Measurements from ENCODE around the gene PHLPP2.
"Not testable (repeated sequence)": the region's sequence is repeated elsewhere in the genome, so short reads cannot be mapped to it uniquely, and the experiment has no call there.

Gene PHLPP2

DNA sequence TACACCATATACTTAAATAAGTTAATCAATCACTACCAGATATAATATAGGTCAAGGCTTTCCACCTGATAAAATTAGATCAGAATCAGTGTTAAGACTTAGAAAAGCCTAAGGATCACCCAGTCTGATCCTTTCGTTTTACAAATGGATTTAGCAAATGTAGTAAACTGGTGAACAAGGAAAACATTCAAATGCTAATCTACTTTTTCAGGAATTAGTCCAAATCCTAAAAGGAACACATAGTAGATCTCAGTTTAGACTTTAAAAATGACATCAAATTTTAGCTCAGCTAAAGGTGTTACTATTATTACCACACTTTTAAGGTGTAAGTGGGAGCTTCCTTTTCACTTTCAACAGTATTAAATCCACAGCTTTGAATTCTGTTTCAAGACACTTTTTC lies 12.0 kb downstream of the PHLPP2 start:
- no peak for DNase-seq (ENCODE audit: low read depth)

DNA sequence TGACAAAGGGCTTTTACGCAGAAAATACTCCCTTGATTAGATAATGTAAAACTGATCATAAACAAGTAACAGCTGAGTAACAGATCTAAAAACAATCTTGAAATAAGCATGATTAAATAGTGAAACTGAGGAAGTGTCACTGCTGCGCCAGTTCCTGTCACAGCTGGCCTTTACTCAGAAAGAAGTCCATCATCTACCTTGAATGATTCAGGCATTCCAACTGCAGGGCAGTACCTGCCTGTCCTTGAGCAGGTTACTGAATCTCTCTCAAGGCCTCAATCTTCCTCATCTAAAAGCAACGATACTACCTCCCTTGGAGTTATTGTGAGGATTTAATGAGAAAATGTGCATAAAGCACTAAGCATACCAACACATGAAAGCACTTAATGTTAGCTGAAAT lies 12.7 kb downstream of the PHLPP2 start:
- DNase-seq (ENCODE audit: low read depth): no peak

DNA sequence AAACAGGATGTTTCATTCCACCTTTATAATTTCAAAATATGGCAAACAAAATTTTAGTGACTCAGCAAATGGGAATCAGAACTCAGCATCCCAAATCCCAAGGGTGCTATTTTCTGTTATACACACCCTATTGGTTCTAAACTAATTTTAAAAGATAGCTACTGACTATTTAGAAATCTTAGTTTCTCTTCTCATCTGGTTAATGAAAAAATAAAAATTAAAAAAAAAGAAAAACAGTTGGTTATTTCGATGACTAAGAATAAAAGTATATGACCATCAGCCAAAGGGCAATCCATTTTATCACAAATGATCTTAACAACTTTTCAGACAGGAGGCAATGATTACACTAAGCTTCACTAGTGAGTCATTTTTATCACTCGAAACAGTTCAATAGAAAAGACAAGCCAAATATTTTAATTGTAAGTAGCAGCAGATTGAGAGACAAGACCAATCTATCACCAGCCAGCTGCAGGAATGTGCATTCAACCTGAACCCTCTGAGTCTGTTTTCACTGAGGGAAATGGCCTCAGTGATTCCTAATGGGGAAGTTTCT lies 15.2 kb downstream of the PHLPP2 start:
- no peak for DNase-seq (ENCODE audit: low read depth)

DNA sequence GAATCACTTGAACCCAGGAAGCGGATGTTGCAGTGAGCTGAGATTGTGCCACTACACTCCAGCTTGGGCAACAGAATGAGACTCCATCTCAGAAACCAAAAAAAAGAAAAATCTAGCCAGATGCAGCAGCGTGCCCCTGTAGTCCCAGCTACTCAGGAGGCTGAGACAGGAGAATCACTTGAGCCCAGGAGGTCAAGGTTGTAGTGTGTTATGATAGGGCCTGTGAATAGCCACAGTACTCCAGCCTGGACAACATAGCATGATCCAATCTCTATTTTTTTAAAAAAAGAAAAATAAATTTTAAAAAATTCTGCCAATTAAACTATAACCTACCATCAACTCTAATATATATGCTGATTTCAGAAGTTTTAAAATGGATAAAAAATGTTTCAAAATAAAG lies 15.8 kb downstream of the PHLPP2 start:
- DNase-seq (ENCODE audit: low read depth): no peak

DNA sequence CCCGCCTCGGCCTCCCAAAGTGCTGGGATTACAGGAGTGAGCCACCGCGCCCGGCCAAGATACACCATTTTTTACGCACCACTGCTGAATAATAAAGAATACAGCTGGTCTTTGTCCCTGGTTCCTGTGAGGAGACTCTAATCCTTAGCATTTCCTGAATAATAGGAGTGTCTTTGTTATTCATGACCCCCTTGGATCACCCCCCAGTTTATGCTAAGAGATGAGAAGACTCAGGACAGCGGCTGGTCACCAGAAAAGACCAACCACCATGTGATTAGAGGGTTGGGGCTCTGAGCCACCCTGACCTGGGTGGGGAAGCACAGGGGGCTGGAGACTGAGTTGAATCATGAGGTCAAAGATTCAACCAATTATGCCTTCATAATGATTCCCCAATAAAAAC lies 17.3 kb downstream of the PHLPP2 start:
- no peak for DNase-seq (ENCODE audit: low read depth)

DNA sequence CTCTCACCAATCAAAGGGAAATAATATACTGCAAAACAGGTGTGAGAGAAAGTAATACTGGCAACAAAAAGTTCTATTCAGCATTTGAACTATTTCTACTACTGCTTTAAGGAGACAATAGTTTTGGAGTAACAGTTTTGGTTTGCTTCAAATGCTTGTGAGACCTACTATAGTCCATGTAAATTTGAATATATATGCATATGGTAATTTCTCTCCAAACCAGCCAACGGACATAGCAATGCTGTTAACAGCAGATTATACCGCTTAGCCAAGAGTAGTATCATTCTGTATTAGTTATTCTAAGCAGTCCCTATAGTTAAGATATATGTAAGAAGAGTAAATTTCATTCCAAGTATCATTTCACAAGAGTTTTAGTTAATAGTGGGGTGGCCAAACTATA lies 18.5 kb downstream of the PHLPP2 start:
- DNase-seq (ENCODE audit: low read depth): no peak

DNA sequence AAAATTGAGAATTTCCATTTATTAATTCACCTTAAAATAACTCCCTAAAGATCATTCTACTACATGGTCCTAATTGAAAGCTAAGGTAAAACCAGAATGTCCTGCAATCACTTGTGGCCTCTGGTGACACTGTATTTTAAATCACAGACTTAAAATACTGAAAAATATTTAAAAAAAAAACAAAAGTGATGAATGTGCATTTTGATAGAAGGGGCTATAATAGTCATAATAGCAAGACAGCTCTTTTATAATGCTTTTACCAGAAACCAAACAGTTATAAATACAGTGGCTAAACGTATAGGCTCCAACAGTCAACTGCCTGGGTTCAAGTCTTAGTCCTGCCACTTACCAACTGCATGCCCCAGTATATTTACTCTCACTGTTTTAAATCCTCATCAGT lies 21.2 kb downstream of the PHLPP2 start:
- DNase-seq (ENCODE audit: low read depth): no peak

DNA sequence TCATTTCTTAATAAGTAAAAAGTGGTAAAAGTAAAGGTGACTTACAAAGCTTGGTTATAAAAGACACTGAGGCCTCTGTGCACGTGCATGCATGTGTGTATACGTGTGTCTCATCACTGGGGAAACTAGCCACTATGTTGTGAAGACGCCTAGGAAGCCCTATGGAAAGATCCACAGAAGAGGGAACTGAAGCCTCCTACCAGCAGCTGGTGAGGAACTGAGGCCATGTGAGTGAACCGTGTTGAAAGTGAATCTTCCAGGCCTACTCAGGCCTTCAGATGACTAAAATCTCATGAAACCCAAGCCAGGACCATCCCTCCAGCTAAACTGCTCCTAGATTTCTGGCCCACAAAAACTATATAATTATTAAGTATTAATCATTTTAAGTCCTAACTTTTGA lies 23.7 kb downstream of the PHLPP2 start:
- DNase-seq (ENCODE audit: low read depth): no peak

DNA sequence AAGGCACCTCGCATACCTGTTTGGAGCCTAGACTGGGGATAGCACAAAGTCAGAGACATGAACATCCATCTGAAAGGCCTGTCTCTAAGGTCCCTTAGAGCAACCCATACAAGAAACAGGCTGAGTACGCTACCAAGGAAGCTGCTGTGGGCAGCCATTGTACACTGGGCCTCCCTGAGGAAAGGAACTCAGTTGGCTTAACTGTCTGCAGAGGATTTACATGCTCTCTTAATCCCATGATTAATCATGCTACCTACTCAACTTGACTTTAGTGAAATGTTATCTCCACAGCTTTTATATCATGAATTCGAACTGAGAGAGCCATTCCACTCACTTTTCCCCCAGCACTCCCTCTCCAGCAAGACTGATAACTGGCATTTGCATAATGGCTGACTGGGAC lies 26.0 kb downstream of the PHLPP2 start:
- DNase-seq (ENCODE audit: low read depth): no peak

DNA sequence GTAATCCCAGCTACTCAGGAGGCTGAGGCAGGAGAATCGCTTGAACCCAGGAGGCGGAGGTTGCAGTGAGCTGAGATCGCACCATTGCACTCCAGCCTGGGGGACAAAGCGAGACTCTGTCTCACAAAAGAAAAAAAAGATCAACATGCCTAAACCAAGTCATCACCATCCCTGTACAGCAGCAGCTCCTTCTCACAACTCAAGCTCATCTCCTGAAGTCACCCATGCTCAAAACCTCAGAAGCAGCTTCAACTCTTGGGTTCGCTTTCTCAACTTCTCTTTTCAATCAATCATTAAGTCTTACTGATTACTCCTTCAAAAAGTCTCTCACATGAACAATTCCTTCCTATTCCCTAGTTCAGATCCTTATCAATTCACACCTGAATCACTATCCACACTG lies 31.3 kb downstream of the PHLPP2 start:
- DNase-seq (ENCODE audit: low read depth): no peak

DNA sequence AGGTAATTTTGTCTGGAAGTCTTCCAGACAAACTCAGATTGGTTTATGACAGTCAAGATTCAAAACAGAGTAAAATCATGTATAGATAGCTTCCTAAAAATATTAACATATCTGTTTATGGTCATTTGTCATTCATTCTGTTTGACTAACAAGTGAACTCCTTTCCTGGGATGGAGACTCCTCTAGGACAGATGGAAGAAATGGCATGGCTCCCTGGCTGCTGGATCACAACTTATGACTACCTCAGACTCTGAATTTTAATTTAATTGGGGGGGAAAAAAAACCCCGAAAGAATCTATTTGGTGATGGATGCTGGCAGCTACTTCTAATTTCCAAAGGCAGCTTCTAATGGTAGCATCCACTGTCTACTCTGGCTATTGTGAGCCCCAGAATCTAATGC lies 34.6 kb downstream of the PHLPP2 start:
- DNase-seq (ENCODE audit: low read depth): no peak

DNA sequence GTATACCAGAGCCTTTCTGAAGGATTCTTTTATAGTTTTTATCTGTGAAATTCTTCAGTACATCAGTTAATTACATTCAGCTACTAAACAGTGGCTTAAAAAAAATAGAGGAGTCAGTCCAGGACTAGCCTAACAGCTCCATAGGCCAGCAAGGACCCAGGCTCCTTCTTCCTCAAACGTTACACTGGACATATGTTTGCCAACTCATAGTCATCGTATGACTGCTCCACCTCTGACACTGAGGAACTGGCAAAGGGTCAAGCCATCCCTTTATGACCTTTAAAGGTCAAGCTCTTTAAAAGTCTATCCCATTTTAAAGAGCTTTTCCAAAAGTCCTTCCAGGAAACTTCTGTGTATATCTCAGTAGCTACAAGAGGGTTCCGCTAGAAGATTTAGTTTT lies 36.6 kb downstream of the PHLPP2 start:
- no peak for DNase-seq (ENCODE audit: low read depth)

DNA sequence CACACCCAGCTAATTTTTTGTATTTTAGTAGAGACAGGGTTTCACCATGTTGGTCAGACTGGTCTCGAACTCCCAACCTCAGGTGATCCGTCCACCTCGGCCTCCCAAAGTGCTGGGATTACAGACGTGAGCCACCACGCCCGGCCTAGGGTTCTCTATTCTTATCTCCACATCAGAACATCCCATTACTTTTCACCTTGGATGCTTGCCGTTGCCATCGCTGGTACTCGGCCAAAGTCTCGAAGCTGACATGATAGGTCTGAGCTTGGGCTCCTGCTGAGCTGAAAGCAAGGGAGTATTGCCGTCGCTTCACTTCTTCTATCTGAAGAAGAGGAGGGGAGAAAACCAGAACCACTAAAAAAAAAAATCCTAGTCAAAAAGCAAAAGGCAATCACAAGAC lies 40.2 kb downstream of the PHLPP2 start:
- DNase-seq (ENCODE audit: low read depth): not testable (repeated sequence)

DNA sequence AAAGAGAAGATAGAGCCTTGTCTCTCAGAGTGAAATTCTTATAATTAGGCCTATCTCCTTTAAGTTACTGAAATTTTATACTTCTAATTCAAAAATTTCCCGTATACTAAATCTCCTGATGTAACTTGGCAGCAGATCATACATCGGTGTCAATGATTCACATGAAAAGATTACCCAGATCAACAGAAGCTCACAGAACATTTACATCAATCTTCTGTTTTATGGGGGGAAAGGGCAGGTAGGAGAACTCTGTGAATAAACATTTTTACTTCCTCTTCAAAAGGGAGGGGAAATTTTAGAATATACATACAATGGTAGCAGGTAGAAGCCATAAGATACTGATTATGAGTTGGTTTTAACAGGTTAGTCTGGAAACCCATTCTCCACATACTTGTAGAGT lies 43.1 kb downstream of the PHLPP2 start:
- no peak for DNase-seq (ENCODE audit: low read depth)

DNA sequence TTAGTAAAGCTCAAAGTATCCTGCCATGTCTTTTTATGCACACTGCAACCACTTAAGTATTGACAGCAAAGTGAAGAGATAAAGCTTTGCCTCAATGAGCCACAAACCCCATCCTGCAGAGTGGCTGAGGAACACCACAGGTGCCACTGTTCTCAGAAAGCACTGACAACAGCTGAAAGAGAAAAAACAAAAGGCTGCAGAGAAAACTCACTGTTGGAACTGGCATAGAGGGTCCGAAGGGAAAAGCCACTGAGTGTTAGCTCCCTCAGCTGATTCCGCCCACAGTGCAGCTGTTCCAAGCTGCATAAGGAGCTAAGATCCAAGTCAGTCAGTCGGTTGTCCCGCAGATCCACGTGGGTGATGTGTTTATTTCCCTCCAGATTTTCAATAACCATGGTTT lies 48.3 kb downstream of the PHLPP2 start:
- DNase-seq (ENCODE audit: low read depth): no peak

DNA sequence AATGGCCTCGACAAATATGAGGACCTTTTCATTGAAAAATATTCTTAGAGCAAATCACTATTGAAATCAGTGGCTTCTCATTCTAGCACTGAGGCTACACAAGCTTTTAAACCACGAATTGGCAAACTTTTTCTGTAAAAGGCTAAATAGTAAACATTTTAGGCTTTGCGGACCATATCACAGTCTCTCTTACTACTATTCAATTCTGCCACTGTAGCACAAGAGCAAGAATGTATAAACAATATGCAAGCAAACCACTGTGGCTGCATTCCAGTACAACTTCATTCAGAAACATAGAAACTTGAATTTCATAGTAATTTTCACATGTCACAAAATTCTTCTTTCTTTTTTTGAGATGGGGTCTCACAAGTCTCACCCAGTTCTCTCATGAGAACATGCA lies 49.1 kb downstream of the PHLPP2 start:
- no peak for DNase-seq (ENCODE audit: low read depth)

DNA sequence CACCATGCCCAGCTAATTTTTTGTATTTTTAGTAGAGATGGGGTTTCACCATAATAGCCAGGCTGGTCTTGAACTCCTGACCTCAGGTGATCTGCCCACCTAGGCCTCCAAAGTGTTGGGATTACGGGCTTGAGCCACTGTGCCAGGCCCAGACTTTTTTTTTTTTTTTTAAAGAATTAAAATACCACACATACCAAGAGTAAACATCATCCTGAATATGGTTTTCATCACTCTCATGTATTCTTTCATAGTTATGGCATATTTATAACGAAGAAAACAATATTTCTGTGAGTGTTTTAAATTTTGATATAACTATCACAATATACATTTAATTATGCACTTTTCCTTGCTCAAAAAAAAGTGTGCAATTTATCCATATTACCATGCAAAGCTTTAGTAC lies 50.3 kb downstream of the PHLPP2 start:
- no peak for DNase-seq (ENCODE audit: low read depth)

DNA sequence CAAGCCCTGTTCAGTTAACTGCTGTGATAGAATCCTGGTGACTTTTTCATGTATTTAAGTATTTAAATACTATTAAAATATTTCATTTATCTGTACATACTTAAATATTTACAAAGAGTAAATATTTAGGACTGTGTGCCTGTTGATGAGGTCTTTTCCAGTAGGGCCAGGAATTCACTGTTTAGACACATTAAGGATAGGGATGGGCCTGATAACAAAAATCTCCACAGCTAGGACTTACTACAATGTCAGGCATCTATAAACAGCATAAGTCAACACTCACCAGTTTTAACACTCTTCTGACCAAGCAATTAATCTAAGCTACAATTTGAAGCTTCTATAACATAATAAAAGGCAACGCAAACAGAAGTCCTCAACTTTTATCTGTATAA lies 50.9 kb downstream of the PHLPP2 start:
- DNase-seq (ENCODE audit: low read depth): no peak

DNA sequence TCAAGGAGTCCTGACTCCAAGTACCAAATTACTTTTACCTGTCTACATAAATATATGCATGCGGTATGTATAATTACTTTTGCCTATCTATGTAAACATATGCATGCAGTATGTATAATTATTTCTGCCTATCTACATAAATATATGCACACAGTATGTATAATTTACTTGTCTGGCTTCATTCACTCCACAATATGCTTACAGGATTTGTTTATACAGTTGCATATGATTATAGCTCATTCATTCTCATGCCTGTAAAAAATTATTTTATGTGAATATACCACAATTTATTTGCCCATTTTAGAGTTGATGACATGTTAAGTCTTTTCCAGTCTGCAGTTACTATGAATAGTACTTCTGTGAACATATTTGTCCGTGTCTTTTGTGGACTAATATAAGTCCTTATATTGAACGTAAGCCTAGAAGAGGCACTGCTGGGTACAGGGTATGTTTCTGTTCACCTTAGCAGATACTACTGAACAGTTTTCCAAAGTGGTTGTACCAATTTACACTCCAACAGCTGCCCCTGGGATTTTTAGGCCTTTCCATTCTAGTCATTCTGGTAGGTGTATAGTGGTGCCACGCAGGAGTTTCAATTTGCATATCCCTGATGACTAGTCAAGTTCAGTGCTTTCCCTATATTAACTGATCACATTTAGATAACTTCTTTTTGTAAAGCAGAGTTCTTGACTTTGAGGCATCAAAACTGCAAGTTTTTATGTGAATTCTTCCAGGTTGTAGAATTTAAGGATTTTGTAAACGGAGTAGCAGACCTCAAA lies 51.5 kb downstream of the PHLPP2 start:
- no peak for DNase-seq (ENCODE audit: low read depth)

DNA sequence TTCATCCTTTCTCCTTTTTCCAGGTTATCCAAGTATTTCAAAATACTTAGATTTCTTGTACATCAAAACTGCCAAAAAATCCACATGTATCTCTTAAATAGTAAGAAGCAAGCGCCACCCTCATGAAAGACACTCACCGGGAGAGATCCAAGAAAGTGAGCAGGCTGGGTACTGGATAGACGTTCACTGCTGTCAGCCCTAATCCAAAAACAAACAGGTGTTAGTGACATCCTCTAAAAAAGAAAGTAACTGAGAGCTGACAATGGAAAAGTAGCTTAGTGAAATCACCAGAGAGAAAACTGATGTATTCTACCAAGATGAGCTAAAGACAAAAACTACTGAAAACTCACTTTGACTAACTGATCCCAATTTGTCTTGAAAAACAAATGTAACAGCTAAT lies 52.4 kb downstream of the PHLPP2 start:
- DNase-seq (ENCODE audit: low read depth): no peak

DNA sequence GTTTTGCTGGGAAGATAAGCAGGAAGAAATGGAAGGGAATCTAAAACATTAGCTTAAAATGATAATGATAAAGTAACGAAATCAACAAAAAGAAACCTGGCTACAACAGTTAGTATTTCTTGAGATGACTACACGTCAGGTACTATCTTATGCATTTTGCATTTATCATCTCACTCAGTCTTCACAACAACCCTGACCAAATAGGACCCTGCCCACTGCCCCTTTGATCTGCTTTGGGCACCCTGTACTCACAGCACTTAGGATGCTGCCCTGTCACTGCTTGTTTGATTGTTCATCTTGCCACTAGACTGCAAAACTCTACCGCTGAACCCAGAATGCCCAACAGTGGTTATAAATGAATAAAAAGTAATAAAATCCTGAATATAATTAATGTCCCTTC lies 53.3 kb downstream of the PHLPP2 start:
- no peak for DNase-seq (ENCODE audit: low read depth)

DNA sequence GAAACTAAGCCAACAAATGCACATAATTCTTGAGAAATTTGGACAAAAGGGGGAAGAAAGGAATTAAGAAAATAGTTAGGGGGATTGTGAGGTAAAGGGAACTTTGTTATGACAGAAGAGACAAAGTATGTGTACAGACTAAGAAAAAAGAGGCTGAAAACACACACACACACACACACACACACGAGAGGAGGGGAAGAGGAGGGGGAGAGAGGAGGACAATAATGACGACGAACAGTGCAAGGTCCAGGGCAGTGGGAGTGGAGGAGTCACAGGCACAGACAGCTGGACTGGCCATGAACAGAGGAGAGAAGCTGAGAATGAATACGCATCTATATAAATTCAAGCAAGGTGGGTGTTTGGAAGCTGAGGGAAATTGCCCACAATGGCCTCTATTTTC lies 54.0 kb downstream of the PHLPP2 start:
- DNase-seq (ENCODE audit: low read depth): no peak

DNA sequence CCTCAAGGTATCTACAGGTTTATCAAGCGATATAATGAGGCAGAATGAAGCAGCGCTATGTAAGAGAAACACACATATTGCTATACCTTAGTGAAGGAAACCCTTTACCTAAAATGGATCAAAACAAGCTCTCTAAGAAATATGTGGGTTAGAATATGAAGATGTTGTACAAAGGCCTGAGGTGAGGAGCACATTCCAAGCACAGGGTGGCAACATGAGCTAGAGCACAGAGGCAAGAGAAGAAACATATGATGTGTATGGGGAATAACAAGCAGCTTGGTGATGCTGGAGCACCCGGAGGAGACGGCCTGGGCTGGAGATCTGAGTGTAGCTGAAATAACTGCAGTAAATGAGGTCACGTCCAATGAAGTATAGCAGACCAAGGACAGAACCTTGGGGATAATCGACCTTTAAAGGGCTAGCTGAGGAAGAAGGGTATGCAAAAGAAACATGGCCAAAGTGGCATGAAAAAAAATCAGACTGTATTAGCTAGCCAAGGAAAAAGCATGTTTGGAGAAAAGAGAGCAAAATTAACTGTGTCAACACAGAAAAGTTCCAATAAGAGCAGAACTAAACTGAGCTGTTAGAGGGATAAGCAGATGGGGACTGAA lies 54.5 kb downstream of the PHLPP2 start:
- DNase-seq (ENCODE audit: low read depth): no peak
